GM18508 (cell line): ENCODE measurements around the gene ZNHIT1.
A peak's percentile ranks its signal among the peaks of the same experiment; 100 is the strongest.
"Not testable (repeated sequence)": the region's sequence is repeated elsewhere in the genome, so short reads cannot be mapped to it uniquely, and the experiment has no call there.

Experiments used
- ATAC-seq: cut with Tn5 transposase; IDR thresholded peaks from one replicate; pipeline ENCODE4 v1.9.1; 2021; ENCODE audit warnings: moderate number of reproducible peaks; ENCODE audit not compliant: insufficient read depth, unreplicated experiment

Gene ZNHIT1

GRCh38 chr7:101239191-101239950, 21.4 kb downstream of the ZNHIT1 start:
- ATAC-seq = no peak

GRCh38 chr7:101239951-101240220, 21.9 kb downstream of the ZNHIT1 start:
- ATAC-seq = no peak

- ATAC-seq = no peak
These were observed 22.5 kb downstream of the ZNHIT1 start for GRCh38 chr7:101240226-101241014.

- no peak for ATAC-seq
These were observed 23.0 kb downstream of the ZNHIT1 start for GRCh38 chr7:101241015-101241363.

GRCh38 chr7:101241443-101242349, 23.7 kb downstream of the ZNHIT1 start:
- ATAC-seq = no peak

GRCh38 chr7:101243646-101244374, 25.8 kb downstream of the ZNHIT1 start:
- no peak for ATAC-seq

GRCh38 chr7:101244375-101245146, 26.6 kb downstream of the ZNHIT1 start, which contains the start of gene FIS1:
FIS1 (minus strand) TSS chr7:101245081; CDS start chr7:101245004, 77 bp downstream.
- peak; percentile 69 for ATAC-seq

- ATAC-seq = no peak
These were observed 27.2 kb downstream of the ZNHIT1 start for GRCh38 chr7:101245147-101245668.

- ATAC-seq = no peak
These were observed 30.3 kb downstream of the ZNHIT1 start for GRCh38 chr7:101248276-101248675.

- ATAC-seq = no peak
These were observed 32.4 kb downstream of the ZNHIT1 start for GRCh38 chr7:101250324-101250723.

- ATAC-seq = peak; percentile 78
These were observed 34.1 kb downstream of the ZNHIT1 start for GRCh38 chr7:101251871-101252659.

GRCh38 chr7:101253199-101253598, 35.2 kb downstream of the ZNHIT1 start:
- ATAC-seq = not testable (repeated sequence)

- no peak for ATAC-seq
These were observed 37.8 kb downstream of the ZNHIT1 start for GRCh38 chr7:101255796-101256195.

- ATAC-seq = no peak
These were observed 40.3 kb downstream of the ZNHIT1 start for GRCh38 chr7:101258243-101258731.

- not testable (repeated sequence) for ATAC-seq
These were observed 46.2 kb downstream of the ZNHIT1 start for GRCh38 chr7:101264102-101264706.

- ATAC-seq = no peak
These were observed 47.9 kb downstream of the ZNHIT1 start for GRCh38 chr7:101265622-101266516.

- no peak for ATAC-seq
These were observed 51.7 kb downstream of the ZNHIT1 start for GRCh38 chr7:101269664-101270063.
